ENCODE measurements around the gene CMTM4. TPM values are rescaled to one million over a fixed set of nuclear protein-coding genes. Genes with fewer than 3 reads are reported as not detected.

Gene CMTM4
- total and polyA plus RNA-seq, 2 of the 8 experiments (the other 6 are each of a cell fraction or from before 2014, with no cell fraction given) = 35.3 to 51.7 TPM

DNA sequence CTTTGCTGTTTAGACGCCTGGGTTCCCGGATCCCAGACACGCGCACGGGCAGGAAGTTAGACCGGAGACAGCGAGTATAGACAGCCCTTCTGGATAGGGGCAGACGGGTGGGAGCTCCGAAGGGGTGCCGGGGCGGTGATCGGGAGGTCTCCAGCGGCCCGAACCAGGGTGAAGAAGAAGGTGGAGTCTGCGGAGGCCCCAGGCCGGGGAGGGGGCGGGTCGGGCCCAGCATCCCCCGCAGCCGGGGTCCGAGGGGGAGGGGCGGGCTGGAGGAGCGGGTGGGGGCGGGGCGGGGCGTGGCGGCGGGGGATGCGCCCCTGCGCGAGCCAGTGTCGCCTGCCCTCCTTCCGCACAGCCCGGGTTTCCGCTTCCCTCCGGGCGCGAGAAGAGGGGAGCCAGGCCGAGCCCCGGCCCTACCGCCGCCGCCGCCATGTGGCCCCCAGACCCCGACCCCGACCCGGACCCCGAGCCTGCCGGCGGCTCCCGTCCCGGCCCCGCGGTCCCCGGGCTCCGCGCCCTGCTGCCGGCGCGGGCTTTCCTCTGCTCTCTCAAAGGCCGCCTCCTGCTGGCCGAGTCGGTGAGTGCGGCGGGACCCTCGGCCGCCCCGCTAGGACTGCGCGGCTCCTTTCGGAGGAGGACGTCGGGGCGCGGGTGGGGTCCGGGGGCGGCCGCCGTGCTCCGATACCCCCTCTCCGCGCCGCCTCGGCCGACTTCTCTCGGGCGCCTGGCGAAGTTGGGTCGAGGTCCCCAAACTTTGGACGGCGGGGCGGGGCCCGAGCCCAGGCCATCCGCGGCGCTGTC is 92.0 kb downstream of the CMTM4 start, which contains the start of gene CMTM3 (continued):
- no peak for TF ChIP-seq BACH1 (IDR thresholded peaks at IDR 0.05; ENCODE audit: low read length)
- TF ChIP-seq, protein P1, sequence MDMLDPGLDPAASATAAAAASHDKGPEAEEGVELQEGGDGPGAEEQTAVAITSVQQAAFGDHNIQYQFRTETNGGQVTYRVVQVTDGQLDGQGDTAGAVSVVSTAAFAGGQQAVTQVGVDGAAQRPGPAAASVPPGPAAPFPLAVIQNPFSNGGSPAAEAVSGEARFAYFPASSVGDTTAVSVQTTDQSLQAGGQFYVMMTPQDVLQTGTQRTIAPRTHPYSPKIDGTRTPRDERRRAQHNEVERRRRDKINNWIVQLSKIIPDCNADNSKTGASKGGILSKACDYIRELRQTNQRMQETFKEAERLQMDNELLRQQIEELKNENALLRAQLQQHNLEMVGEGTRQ (IDR thresholded peaks at IDR 0.05; ENCODE audit: low read length) = no peak
- TF ChIP-seq SIN3A (conservative IDR thresholded peaks at IDR 0.05 in 1 of 2, IDR thresholded peaks at IDR 0.05 in 1 of 2; ENCODE audit: low read depth in 1 of 2, low read length in 2 of 2) = 0 out of 4 replicates have a peak, but pooled peaks of 1 of the 2 experiments have one; percentile 61
- TF ChIP-seq GTF2F1 (IDR thresholded peaks at IDR 0.05; ENCODE audit: borderline replicate concordance, low read depth, low read length) = no peak
- peak; percentile 51 for TF ChIP-seq PHF8 (conservative IDR thresholded peaks at IDR 0.05; ENCODE audit: low read depth, low read length)
- TF ChIP-seq RXRA (IDR thresholded peaks at IDR 0.05; ENCODE audit: insufficient read depth, low read depth, low read length) = no peak
- peak in 1 of 2 experiments; percentile 7; a peak in 1 of 3 replicates for TF ChIP-seq EP300 (IDR thresholded peaks at IDR 0.05; ENCODE audit: borderline replicate concordance in 1 of 2, low read depth in 2 of 2, low read length in 2 of 2)
- TF ChIP-seq HDAC2 (IDR thresholded peaks at IDR 0.05; ENCODE audit: borderline replicate concordance in 1 of 2, low read depth in 2 of 2, low read length in 2 of 2) = 0 out of 4 replicates have a peak, but pooled peaks have one; percentile 10 to 23
- no peak for TF ChIP-seq TEAD4 (IDR thresholded peaks at IDR 0.05; ENCODE audit: low read depth, low read length)
- peak; percentile 64; the same call in 1 of the 2 replicates for TF ChIP-seq RBBP5 (IDR thresholded peaks at IDR 0.05; ENCODE audit: borderline replicate concordance, low read depth, low read length)
- TF ChIP-seq TAF7 (optimal IDR thresholded peaks at IDR 0.05; ENCODE audit: borderline replicate concordance, low read depth, low read length) = peak; percentile 39

Data from H1 (cell line).